GM18502 (cell line): Measurements from ENCODE around the gene ERI2.
A peak's percentile ranks its signal among the peaks of the same experiment; 100 is the strongest.
"Not testable (repeated sequence)": the region's sequence is repeated elsewhere in the genome, so short reads cannot be mapped to it uniquely, and the experiment has no call there.

Experiments
- ATAC-seq: cut with Tn5 transposase; IDR thresholded peaks from one replicate; pipeline ENCODE4 v1.9.1; 2021; ENCODE audit warnings: mild to moderate bottlenecking; ENCODE audit not compliant: unreplicated experiment, poor library complexity

Gene ERI2

DNA sequence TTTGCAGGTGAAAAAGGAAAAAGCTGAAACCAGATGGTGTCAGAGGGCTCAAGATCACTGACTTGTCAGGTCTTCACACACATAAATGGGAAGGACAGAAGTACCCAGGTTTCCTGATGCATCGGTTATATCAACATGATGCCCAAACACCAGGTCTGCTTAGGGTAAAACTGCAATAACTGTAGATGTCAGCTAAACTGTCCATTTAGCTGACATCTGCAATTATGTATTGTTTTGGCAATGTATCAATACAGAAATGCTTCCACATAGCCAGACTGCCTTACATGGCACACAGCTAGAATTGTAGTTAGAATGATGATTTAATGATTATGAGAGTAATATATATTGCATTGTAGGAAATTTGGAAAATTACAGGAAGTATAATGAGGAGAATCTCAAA lies 37.5 kb downstream of the ERI2 start:
- ATAC-seq, result no peak

DNA sequence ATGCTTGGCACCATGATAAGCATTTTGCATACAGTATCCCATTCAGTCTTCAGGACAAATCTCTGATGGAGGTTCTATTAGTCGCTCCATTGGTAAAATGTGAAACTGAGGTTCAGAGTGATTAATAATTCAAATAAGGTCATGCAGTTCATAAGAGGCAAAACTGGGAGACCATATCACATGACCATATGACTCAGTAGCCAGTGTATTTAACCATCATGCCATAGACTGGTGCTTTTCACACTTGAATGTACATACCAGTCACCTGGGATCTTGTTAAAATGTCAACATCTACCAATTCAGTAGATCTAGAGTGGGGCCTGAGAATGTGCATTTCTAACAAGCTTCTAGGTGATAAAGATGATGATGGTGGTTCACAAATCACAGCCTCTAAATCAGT lies 38.2 kb downstream of the ERI2 start:
- ATAC-seq, result no peak

DNA sequence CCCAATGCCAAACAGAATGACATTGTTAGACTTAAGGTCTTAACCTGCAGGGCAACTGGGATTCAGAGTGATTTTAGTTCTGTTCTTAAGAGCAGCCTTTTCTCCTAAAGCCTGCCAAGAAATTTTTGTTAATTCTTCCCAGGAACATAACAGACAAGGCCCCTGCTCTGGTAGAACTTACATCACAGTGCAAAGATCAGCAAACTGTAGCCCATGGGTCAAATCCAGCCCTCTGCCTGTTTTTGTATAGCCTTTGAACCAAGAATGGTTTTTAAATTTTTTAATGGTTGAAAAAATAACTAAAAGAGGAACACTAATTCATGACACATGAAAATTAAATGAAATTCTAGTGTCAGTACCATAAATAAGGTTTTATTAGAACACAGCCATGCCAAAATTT lies 38.7 kb downstream of the ERI2 start:
- no peak for ATAC-seq

DNA sequence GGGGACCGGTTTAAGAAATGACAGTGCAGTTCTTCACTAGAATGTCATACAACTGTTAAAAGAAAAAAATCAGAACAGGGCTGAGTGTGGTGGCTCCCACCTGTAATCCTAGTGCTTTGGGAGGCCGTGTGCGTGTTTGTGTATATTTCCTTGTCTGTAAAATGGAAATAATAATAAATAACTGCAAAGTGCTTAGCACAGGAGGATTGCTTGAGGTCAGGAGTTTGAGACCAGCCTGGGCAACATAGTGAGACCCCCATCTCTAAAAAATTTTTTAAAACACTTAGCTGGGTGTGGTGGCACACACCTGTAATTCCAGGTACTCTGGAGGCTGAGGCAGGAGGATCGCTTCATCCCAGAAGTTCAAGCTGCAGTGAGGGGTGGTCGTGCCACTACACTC lies 40.0 kb downstream of the ERI2 start:
- no peak for ATAC-seq

DNA sequence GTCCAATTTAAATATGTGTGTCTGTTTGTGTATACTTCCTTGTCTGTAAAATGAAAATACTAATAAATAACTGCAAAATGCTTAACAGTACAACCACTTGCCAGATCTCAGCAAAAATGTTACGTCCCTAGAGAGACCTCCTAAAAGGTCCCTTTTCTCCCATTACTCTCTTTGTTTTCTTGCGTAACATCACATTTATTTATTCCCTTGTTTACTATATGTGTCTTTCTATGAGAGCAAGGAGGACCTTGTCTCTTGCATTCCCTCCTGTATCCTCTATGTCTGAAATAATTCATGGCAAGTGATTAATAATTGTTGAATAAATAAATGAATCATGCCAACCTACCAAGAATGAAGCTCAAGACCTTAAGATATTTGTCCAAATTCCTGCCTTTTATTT lies 40.5 kb downstream of the ERI2 start:
- no peak for ATAC-seq

DNA sequence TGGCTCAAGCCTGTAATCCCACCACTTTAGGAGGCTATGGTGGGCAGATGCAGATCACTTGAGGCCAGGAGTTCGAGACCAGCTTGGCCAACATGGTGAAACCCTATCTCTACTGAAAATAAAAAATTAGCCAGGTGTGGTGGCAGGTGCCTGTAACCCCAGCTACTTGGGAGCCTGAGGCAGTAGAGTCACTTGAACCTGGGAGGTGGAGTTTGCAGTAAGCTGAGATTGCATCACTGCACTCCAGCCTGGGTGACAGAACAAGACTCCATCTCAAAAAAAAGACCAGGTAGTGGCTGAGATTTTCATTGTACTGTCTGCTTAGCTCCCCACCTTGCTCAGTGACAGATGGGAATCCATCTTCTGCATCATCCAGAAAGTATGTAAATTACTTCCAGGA lies 41.8 kb downstream of the ERI2 start:
- ATAC-seq, result not testable (repeated sequence)

DNA sequence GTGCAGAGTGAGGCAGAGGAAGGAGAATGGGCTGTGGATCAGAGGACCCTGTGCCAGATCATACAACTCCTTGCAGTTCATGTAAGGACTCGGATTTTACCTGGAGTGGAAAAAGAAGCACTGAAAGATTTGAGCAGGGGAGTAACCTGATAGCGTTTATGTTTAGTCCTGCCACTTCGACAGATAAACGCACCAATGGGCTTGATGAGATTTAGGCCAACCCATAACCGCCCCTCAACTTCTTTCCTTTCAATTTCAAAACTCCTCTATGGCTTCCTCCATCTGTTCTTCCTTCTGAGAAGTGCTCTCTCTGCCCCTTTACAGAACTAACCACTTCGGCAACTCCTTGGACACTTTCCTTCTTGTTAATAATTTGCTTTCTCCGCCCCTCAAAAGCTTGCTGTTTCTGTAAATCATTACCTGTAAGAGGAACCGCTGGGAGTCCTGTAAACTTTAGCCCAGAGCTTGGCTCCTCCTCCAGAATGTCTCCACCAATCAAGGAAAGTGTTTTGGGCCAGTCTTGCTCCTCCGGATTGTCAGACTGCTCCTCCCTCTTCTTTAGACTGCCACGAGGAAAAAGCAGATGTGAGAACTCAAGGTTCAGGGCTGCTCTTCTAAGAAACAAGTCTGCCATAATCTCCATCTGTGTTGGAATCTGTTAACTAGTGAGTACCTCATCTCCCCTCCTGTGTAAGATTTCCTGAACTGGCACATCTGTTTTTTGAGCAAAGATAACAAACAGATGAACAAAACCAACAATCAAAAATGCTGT lies 42.6 kb downstream of the ERI2 start, which contains the start of gene ACSM3:
Gene ACSM3 (plus strand): TSS at position 554 of the 772 bp plus-strand sequence. CDS start 6,021 bp downstream, outside the sequence.
- peak; percentile 99 for ATAC-seq

DNA sequence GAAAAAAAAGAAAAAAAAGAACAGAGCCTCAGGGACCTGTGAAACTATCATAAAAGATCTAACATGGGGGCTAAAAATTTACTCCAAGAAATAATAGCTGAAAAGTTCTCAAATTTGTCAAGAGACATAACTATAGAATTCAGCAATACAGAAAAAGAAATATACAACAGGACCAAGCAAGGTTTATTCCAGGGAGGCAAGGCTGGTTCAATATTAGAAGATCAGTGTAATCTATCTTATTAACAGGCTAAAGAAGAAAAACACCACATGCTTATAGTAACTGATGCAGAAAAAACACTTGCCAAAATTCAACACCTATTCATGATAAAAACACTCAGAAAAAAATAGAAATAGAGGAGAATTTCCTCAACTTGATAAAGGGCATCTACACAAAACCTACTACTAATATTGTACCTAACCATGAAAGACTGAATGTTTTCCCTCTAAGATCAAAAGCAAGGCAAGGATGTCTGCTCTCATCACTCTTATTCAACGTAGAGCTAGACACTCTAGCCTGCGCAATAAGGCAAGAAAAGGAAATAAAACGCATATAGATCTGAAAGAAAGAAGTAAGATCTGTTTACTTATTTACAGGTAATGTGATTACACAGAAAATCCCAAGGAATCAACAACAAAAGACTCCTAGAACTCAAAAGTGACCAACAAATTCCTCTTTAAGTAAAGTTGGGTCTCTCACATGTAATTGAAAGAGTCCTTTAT lies 43.7 kb downstream of the ERI2 start:
- ATAC-seq, result no peak

DNA sequence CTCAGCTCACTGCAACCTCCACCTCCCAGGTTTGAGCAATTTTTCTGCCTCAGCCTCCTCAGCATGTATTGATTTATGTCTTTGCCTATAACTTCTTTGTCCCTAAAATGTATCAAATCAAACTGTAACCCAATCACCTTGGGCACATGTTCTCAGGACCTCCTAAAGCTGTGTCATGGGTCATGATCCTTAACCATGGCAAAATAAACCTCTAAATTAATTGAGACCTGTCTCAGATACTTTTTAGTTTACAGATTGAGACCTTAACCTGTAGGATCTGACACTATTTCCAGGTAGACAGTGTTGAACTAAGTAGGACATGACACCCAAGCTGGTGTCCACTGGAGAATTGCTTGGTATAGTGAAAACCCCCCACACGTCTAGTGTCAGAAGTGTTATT lies 45.1 kb downstream of the ERI2 start:
- no peak for ATAC-seq

DNA sequence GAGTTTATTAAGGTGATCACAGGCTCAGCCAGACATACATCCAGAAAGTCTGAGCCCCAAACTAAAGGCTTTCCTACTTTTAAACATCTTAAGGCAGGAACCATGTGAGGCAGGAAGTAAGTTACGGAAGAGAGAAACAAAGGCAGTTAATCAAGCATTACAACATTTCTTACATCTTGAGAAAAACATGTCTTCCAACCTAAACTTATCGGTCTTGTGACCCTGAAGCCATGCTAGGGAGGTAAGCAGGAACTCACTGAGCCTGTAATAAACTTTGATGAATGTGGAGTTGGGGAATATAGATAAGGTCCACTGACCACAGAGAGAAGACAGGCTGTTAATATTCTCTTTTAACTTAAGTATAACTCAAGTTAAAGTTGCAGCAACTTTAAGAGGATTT lies 45.9 kb downstream of the ERI2 start:
- no peak for ATAC-seq

DNA sequence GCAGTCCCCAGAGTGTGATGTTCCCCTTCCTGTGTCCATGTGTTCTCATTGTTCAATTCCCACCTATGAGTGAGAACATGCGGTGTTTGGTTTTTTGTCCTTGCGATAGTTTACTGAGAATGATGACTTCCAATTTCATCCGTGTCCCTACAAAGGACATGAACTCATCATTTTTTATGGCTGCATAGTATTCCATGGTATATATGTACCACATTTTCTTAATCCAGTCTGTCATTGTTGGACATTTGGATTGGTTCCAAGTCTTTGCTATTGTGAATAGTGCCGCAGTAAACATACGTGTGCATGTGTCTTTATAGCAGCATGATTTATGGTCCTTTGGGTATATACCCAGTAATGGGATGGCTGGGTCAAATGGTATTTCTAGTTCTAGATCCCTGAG lies 50.5 kb downstream of the ERI2 start:
- ATAC-seq, result not testable (repeated sequence)

DNA sequence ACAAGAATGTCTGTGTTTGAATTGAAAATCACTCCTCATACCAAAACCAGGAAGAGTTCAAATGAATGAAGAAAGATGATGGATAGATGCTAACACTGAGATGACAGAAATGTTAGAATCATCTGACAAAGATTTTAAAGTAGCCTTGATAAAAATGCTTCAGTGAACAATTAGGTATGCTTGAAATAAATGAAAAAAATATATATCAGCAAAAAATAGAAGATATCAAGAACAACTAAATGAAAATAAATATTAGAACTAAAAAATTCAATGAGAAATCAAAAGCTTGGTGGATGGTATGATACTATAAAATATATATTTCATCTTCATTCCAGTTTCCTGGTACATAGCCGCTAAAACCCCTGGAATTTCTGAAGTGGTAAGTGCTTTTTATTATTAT lies 51.0 kb downstream of the ERI2 start:
- ATAC-seq, result no peak

DNA sequence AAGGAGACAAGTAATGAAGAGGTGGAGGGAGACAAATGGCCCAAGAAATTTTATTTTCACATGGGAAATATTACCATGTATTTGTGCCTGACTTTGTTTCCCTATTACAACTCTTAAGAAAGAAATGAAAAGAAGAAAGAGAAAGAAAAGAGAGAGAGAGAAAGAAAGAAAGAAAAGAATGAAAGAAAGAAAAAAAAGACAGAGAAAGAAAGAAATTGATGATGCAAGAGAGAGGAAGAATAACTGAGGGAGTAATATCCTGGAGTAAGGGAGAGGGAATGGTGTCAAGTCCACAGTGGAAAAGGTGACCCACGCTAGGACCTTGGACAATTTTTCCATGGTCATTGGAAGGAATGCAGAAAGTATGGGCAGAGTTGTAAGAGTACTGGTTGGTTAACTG lies 52.5 kb downstream of the ERI2 start:
- no peak for ATAC-seq

DNA sequence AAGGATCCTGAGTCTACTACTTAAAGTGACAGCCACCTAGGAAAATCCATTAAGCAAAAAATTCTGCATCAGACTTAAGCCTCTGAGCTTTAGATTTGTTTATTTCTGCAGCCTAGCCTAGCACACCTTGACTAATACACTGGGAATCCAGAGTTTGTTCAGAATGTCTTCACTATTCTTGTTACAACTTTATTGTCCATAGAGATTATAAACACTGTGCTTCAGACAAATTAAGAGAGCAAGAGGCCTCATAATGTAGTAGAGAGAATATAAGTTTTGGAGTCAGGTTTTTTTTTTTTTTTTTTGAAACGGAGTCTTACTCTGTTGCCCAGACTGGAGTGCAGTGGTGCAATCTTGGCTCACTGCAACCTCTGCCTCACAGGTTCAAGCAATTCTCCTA lies 55.7 kb downstream of the ERI2 start:
- ATAC-seq, result no peak

DNA sequence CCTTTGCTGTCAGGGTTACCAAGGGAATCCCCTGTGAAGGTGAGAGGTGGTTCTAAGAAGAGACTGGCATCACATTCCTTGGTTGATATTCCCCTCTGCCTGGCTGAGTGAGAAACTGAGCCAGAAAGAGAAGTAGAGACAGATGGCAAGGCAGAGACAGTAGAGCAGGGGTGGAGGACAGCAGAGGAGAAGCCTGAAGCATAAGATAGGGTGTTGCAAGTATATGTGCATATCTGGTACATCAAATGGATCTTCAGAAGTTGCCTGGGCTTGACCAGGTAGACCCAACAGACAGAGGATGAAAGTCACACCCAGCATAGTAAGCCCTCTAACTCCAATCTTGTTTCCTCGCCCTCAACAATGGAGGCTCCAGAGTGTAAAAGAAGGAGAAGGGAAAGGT lies 56.8 kb downstream of the ERI2 start:
- ATAC-seq, result no peak

DNA sequence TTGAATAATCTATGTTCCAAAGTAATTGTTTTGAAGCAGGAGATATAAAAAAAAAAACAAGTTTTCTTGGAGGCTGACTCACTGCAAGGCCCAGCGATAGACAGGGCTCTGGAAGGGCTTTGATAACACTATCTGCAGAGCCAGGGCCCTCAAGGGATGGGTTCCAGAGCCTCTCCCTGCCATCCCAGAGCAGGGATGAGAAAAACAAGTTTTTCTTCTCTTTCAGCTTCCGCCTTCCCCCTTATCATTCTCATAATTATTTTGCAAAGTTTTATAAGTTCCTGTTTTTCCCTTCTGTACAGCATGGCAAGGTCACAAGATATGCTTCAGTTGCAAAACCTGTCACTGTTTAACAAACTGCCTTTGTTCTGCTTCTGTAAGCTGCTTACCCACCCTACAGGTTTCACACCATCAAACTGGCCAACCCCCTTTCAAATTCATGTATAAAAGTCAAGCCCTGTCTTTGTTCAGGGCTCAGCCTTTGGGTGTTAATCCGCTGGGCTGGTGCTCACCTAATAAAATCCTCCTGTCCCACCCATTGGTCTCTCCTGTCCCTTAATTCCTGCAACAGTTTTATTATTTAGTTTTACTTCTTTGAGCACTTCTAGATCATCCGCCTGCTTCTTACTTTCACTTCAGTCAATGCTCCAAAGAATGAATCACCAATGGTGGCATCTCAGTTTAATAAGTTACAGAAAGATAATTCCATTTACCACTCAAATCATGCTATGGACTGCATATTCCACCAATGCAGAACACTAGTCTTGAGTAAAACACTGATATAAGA lies 59.0 kb downstream of the ERI2 start:
- no peak for ATAC-seq

DNA sequence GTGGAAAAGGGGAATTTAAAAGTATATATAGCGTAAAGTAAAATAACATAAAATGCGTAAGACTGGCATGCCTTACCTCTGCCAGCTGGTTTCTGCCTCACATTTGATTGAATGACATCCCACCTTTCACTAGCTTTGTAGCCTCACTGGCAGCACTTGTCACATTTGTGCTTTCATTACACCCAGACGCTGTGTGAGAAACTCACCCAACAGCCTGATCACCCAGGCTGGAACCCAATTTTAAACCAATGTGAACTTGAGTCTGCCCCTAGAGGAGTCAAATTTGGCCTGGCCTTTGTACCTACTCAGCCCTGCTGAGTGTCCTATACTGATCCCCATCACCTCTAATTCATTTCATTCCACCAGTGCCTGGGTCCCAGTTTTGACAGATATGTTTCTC lies 59.8 kb downstream of the ERI2 start:
- ATAC-seq, result no peak
